Measurements from ENCODE around the gene TRAF7. TPM values are rescaled to one million over a fixed set of nuclear protein-coding genes. Genes with fewer than 3 reads are reported as not detected.

The TRAF7 gene
- 49.9 and 67.0 TPM in 2 replicates for total RNA-seq

GRCh38 chr16:2155091-2155950 lies at the start of gene TRAF7:
Gene TRAF7 (plus strand): TSS chr16:2155782. CDS start chr16:2163921, 8,139 bp downstream.

GRCh38 chr16:2135770-2136490 lies 19.7 kb upstream of the TRAF7 start, which contains the start of gene PKD1:
Gene PKD1 (minus strand): TSS chr16:2135898. CDS start chr16:2135689, 209 bp downstream.

DNA sequence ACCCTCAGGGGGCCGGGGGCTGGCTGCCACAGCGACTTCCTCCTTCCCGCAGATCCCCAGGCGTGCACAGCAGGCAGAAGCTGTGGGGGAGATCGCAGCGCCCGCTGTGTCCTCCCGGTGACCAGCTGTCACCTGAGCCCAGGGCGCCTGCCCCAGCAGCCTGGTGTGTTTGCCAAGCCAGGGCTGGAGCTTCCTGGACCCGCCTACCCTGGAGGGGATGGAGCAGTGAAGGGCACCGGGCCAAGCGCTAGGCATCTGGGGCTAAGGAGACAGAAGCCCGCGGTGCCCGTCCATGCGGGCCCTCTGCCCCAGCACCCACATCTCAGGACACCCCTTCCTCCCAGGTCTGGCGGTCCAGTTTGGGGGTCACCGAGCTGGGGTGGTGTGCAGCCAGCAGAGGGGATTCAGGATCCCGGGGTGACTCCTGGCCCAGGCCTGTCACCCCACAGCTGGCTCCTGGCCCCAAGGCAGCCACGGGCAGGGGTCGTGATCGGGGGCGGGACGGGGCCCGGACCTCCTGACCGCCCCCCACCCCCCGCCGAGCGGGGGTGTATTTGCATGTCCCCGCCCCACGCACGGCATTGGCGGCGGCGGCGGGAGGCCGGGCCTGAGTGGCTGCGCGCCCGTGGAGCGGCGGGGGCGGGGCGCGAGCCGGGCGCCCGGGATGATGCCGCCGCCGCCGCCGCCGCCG lies 7.5 kb upstream of the TRAF7 start, which contains the start of gene RAB26:
Gene RAB26, plus strand, starts transcription at position 645 of the 691 bp plus-strand sequence. CDS start 159 bp downstream, outside the sequence.

DNA sequence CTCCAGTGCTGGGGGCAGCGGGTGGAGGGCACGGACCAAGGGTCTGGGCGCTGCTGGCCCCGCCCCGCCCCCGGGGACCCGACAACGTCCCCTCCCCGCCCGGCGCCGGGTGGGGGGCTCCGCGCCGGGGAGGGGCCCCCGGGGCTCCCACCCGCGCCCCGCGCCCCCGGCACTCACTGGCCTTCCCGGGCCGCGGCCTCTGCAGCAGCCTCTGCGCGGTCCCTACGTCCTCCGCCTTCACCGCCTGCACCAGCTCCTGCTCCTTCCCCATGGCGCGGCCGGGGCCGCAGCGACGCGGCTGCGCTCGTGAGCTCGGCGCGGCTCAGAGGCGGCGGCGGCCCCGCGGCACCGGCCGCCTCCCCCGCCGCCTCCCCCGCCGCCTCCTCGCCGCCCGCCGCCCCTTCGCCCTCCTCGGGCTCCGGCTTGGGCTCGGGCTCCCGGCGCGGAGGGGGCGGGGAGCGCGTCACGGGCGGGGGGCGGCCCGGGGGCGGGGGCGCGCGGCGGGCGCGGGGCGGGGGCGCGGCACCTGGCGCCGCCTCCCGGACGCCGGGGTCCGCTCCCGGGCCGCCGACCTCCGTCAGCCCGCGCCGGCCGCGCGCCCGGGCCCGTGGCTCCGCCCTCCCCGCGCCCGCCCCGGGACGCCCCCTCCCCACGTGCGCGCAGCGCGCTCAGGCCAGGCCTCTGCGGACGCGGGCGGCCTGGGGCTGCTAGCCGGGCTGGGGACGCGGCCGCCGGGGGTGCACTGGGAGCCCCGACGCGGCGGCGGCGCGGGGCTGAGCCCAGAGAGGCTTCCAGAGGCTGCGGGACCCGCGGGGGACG lies 40.8 kb downstream of the TRAF7 start, which contains the start of gene CASKIN1:
Gene CASKIN1, minus strand, starts transcription at position 444 of the 819 bp plus-strand sequence. Its CDS starts 173 bp downstream, at position 271.

GRCh38 chr16:2205104-2205966 lies 49.8 kb downstream of the TRAF7 start, which contains the start of gene MLST8:
Gene MLST8 (plus strand): TSS chr16:2205454. CDS start chr16:2206086, 632 bp downstream.

GRCh38 chr16:2210386-2211365 lies 55.1 kb downstream of the TRAF7 start, which contains the start of gene BRICD5:
Gene BRICD5 (minus strand): TSS chr16:2210863. CDS start chr16:2210833, 30 bp downstream.

DNA sequence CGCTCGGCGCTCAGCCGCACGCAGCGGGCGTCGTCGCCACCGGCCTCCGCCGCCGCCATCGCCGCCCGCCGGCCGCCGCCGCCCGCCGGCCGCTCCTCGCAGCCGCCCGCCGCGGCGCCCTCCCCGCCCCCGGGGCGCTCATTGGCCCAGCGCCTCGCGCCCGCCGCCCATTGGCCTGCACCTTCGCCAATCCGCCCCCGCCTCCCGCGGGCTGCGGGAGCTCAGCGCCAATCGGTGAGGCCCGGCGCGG lies 59.1 kb downstream of the TRAF7 start, which contains the start of gene PGP:
Gene PGP, minus strand, starts transcription at position 122 of the 250 bp plus-strand sequence. Its CDS starts 63 bp downstream, at position 59.

GRCh38 chr16:2223221-2223941 lies 67.8 kb downstream of the TRAF7 start, which contains the start of gene E4F1:
Gene E4F1 (plus strand): TSS chr16:2223591. CDS start chr16:2223614, 23 bp downstream.

Other genes starting within 250 kb of the TRAF7 start
- gene HS3ST6, start 237.4 kb upstream of the TRAF7 start, total RNA-seq, result not detected in 2 replicates
- gene MSRB1, start 212.6 kb upstream of the TRAF7 start, total RNA-seq, result 11.8 and 13.7 TPM in 2 replicates
- not detected in 2 replicates for gene RPL3L, start 201.1 kb upstream of the TRAF7 start, total RNA-seq
- 216 and 235 TPM in 2 replicates for gene NDUFB10, start 196.2 kb upstream of the TRAF7 start, total RNA-seq
- 2,750 and 3,500 TPM in 2 replicates for gene RPS2, start 191.0 kb upstream of the TRAF7 start, total RNA-seq
- not detected in 2 replicates for gene RNF151, start 188.9 kb upstream of the TRAF7 start, total RNA-seq
- 45.9 and 50.2 TPM in 2 replicates for gene TBL3, start 183.7 kb upstream of the TRAF7 start, total RNA-seq
- 0.32 TPM in 1 of 2 replicates, not detected in the other for gene NOXO1, start 174.3 kb upstream of the TRAF7 start, total RNA-seq
- 16.2 and 45.2 TPM in 2 replicates for gene GFER, start 171.6 kb upstream of the TRAF7 start, total RNA-seq
- gene SYNGR3, start 165.8 kb upstream of the TRAF7 start, total RNA-seq, result 5.2 and 6.6 TPM in 2 replicates
- gene ZNF598, start 146.0 kb upstream of the TRAF7 start, total RNA-seq, result 29.2 and 39.2 TPM in 2 replicates
- gene NPW, start 136.0 kb upstream of the TRAF7 start, total RNA-seq, result 1.6 TPM in 1 of 2 replicates, not detected in the other
- gene NHERF2, start 128.9 kb upstream of the TRAF7 start, total RNA-seq, result 116 and 122 TPM in 2 replicates
- gene NTHL1, start 107.9 kb upstream of the TRAF7 start, total RNA-seq, result 14.4 and 34.5 TPM in 2 replicates
- 47.3 and 66.4 TPM in 2 replicates for gene TSC2, start 107.8 kb upstream of the TRAF7 start, total RNA-seq
- 150 and 153 TPM in 2 replicates for gene PKD1, start 19.9 kb upstream of the TRAF7 start, total RNA-seq
- gene RAB26, start 7.2 kb upstream of the TRAF7 start, total RNA-seq, result not detected in 2 replicates
- gene CASKIN1, start 40.8 kb downstream of the TRAF7 start, total RNA-seq, result under 0.01 and 0.54 TPM in 2 replicates
- gene MLST8, start 49.7 kb downstream of the TRAF7 start, total RNA-seq, result 39.5 and 45.2 TPM in 2 replicates
- 0.49 and 2.5 TPM in 2 replicates for gene BRICD5, start 55.1 kb downstream of the TRAF7 start, total RNA-seq
- 7.6 and 12.6 TPM in 2 replicates for gene PGP, start 59.1 kb downstream of the TRAF7 start, total RNA-seq
- 19.9 and 34.7 TPM in 2 replicates for gene E4F1, start 67.8 kb downstream of the TRAF7 start, total RNA-seq
- 1.1 and 2.2 TPM in 2 replicates for gene DNASE1L2, start 80.7 kb downstream of the TRAF7 start, total RNA-seq
- 48.2 and 50.4 TPM in 2 replicates for gene ECI1, start 95.8 kb downstream of the TRAF7 start, total RNA-seq
- 125 and 144 TPM in 2 replicates for gene RNPS1, start 112.3 kb downstream of the TRAF7 start, total RNA-seq
- gene ABCA3, start 184.9 kb downstream of the TRAF7 start, total RNA-seq, result 1.4 and 2.9 TPM in 2 replicates